HG03196 (cell line): ENCODE measurements around the gene PSME2.
A peak's percentile ranks its signal among the peaks of the same experiment; 100 is the strongest.

Experiments used
- ATAC-seq: cut with Tn5 transposase; IDR thresholded peaks from one replicate; pipeline ENCODE4 v1.9.1; 2021; ENCODE audit not compliant: unreplicated experiment

Gene PSME2

GRCh38 chr14:24146453-24146977 is at the start of gene PSME2:
PSME2 (minus strand) TSS chr14:24146610; CDS start chr14:24146581, 29 bp downstream.
- ATAC-seq, result peak; percentile 64

- ATAC-seq, result peak; percentile 83
Observed at GRCh38 chr14:24195186-24196070, 49.0 kb upstream of the PSME2 start, which contains the start of gene TM9SF1. TM9SF1 (minus strand) TSS chr14:24195441; CDS start chr14:24195019, 422 bp downstream.

GRCh38 chr14:24194873-24195185 is 48.4 kb upstream of the PSME2 start:
- no peak for ATAC-seq

GRCh38 chr14:24194186-24194872 is 47.9 kb upstream of the PSME2 start:
- no peak for ATAC-seq

GRCh38 chr14:24192933-24193332 is 46.5 kb upstream of the PSME2 start:
- ATAC-seq, result no peak

- ATAC-seq, result no peak
Observed at GRCh38 chr14:24190416-24190815, 44.0 kb upstream of the PSME2 start.

GRCh38 chr14:24189460-24189859 is 43.0 kb upstream of the PSME2 start:
- ATAC-seq, result no peak

- no peak for ATAC-seq
Observed at GRCh38 chr14:24189059-24189375, 42.6 kb upstream of the PSME2 start.

- ATAC-seq, result peak; percentile 84
Observed at GRCh38 chr14:24188251-24189058, 42.0 kb upstream of the PSME2 start, which contains the start of gene IPO4. IPO4 (minus strand) TSS chr14:24188816; CDS start chr14:24188787, 29 bp downstream.

GRCh38 chr14:24187539-24187915 is 41.1 kb upstream of the PSME2 start:
- no peak for ATAC-seq

GRCh38 chr14:24186831-24187538 is 40.6 kb upstream of the PSME2 start:
- ATAC-seq, result no peak

- ATAC-seq, result no peak
Observed at GRCh38 chr14:24185741-24186140, 39.3 kb upstream of the PSME2 start.

GRCh38 chr14:24185026-24185425 is 38.6 kb upstream of the PSME2 start:
- no peak for ATAC-seq

- ATAC-seq, result no peak
Observed at GRCh38 chr14:24184104-24184970, 37.9 kb upstream of the PSME2 start.

GRCh38 chr14:24183014-24183481 is 36.6 kb upstream of the PSME2 start:
- ATAC-seq, result no peak

- no peak for ATAC-seq
Observed at GRCh38 chr14:24182110-24182882, 35.9 kb upstream of the PSME2 start.

- ATAC-seq, result no peak
Observed at GRCh38 chr14:24181371-24182077, 35.1 kb upstream of the PSME2 start.
